GM12874 (cell line): ENCODE measurements around the gene QPRT.

Experiments used
- TF ChIP-seq, protein P1 (sequence below): IDR thresholded peaks from 2 replicates; pipeline ENCODE4 v1.5.1; 2011; ENCODE audit warnings: low read depth, mild to moderate bottlenecking, control low read depth, low read length, moderate library complexity; ENCODE audit not compliant: insufficient read depth

Gene QPRT

DNA sequence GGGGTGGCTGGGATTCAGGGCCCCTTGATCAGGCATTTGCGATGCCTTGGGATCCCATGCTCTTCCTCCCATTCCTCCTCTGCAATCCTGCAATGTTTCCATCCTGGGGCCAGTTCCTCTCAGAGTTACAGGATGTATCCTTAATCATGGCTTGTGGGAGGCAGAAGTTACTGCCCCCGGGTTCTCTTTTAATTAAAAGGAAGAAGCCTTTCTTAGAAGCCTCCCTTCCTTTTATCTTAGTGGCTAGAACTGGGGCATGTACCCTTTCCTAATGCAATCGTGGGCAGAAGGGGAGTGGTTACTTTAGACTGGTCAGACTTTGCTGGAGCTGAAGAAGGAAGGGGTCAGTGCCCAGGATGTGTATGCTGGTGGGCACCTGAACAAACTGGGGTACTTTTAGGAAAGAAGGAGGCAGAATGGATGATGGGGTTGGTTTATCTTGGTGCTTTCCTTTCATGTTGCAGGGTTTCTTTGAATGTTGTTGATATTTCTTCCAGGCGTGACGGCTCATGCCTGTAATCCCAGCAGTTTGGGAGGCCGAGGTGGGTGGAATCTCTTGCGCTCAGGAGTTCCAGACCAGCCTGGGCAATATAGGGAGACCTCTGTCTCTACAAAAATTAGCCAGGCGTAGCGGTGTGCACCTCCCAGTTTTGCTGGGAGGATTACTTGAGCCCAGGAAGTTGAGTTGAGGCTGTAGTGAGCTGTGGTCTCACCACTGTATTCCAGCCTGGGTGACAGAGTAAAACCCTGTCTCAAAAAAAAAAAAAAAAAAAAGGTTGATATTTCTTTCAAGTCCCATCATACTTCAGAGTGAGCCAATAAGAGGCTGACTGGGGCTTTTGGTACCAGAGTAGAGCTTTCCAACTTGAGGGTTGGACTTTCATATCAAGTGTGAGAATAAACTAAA lies 29.1 kb upstream of the QPRT start:
- TF ChIP-seq, protein P1, sequence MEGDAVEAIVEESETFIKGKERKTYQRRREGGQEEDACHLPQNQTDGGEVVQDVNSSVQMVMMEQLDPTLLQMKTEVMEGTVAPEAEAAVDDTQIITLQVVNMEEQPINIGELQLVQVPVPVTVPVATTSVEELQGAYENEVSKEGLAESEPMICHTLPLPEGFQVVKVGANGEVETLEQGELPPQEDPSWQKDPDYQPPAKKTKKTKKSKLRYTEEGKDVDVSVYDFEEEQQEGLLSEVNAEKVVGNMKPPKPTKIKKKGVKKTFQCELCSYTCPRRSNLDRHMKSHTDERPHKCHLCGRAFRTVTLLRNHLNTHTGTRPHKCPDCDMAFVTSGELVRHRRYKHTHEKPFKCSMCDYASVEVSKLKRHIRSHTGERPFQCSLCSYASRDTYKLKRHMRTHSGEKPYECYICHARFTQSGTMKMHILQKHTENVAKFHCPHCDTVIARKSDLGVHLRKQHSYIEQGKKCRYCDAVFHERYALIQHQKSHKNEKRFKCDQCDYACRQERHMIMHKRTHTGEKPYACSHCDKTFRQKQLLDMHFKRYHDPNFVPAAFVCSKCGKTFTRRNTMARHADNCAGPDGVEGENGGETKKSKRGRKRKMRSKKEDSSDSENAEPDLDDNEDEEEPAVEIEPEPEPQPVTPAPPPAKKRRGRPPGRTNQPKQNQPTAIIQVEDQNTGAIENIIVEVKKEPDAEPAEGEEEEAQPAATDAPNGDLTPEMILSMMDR, result no peak

DNA sequence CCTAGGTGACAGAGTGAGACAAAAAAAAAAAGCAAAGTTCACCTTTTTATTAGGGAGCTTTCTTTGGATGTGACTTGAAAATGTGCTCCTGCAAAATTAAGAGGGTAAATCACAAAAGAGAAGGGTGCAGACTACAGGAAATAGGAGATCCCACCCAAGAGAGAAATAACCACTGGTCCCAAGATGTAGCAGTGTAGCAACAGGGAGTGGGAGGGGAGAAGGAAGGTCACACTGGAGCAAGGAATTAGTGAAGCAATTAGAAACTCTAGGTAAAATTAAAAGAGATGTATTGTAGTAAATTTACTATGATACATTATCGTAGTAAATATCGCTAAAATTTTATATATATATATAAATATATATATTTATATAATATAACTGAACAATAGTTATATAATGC lies 28.2 kb upstream of the QPRT start:
- TF ChIP-seq, protein P1, result no peak

DNA sequence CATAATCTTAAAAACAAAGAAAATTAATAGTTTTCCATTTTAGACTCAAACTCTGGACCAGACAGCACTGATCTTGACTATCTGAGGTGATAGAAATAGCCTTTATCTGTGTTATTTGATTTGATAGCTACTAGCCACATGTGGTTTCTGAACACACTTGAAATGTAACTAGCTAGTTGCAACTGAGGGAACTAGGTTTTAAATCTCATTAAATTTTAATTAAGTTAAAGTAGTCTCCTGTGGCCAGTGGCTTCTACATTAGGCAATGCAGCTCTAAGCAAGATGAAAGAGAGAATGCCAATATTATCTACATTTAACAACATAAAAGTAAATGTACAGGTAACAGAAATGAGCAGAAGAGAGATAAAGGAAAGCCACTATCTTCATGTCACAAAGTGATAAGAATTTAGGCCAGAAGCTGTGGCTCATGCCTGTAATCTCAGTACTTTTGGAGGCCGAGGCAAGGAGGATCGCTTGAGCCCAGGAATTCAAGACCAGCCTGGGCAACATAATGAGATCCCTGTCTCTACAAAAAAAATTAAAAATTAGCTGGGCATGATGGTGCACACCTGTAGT lies 27.1 kb upstream of the QPRT start:
- TF ChIP-seq, protein P1, result no peak

DNA sequence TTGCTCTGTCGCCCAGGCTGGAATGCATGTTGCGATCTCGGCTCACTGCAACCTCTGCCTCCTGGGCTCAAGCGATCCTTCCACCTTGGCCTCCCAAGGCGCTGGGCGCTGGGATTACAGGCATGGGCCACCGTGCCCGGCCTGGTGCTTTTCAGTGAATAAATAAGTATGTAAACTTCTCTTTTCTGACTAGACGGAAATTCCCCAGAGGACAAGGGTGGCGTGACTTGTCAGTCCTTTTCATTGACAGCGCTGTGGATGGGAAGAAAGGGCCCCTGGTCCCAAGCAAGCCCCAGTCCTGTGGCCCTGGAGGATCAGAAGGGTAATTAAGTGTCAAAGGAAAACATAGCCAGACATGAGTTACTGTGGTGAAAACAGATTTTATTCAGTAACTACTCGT lies 25.5 kb upstream of the QPRT start:
- TF ChIP-seq, protein P1, result no peak

DNA sequence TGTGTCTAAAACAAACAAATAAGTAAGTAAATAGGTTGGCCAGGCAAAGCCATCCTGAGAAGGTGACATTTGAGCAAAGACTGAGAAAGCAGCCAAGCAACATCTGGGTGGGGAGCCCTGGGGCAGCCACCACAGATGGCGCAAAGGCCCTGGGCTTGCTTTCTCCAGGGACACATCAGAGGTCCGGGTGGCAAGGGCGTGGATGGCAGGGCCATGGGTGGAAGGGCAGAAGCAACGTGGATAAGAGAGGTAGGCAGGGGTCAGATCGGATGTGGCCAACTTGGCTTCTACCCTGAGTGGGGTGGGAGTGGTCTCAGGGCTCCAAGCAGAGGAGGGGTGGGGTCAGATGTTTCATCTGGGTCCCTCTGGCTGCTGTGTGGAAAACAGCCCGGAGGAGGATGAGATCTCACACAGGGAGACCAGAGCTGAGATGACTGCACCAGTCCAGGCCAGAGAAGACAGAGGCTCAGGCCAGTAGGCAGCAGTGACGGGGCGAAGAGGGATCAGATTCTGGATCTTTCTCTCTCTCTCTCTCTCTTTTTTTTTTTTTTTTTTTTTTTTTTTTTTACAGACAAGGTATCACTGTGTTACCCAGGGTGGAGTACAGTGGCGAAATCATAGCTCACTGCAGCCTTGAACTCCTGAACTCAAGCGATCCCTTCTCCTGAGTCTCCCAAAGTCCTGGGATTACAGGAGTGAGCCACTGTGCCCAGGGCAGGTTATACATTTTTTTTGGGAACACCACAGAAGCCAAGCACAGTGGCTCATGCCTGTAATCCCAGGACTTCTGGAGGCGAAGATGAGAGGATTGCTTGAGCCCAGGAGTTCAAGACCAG lies 22.1 kb upstream of the QPRT start:
- TF ChIP-seq, protein P1, result no peak

DNA sequence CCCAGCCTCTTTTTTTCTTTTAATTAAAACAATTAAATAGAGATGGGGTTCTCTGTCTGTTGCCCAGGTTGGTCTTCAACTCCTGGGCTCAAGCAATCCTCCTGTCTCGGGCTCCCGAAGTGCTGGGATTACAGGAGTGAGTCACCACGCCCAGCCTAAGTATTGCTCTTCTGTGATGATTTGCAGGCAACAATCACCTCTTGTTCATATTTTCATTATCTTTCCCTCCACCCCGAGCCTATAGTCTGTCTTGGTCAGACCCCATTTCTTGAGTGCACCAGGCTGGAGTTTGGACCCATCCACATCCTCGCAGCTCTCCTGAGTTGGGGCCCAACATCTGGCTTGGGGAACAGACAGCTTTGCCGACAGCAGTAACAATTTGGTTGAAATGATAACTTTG lies 20.3 kb upstream of the QPRT start:
- TF ChIP-seq, protein P1, result no peak
